ENCODE measurements around the gene SOS1.

DNA sequence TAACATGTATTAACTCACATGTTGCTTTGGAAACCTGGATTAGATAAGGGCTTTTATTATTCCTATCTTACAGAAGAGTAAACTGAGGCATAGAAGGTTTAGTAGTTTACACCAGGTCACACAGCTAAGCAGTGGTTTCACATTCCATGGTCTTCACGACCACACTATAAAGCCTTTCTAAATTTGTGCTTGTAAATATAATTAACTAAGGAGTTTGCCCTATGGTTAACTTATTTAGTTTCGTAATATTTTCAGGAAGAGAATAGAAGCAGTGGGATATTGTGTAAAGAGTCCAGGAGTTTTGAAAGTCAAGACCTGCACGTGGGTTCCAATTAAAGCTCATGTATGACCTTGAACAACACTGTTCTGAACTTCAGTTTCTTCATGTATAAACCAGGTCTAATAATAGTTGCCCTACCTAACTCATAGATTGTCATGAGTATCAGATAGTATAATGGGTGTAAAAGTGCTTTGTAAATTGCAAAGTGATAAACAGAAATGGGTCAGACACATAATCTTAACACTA lies 19.5 kb upstream of the SOS1 start:
- TF ChIP-seq POLR2A (IDR thresholded peaks at IDR 0.05): no peak
- TF ChIP-seq, protein P1, sequence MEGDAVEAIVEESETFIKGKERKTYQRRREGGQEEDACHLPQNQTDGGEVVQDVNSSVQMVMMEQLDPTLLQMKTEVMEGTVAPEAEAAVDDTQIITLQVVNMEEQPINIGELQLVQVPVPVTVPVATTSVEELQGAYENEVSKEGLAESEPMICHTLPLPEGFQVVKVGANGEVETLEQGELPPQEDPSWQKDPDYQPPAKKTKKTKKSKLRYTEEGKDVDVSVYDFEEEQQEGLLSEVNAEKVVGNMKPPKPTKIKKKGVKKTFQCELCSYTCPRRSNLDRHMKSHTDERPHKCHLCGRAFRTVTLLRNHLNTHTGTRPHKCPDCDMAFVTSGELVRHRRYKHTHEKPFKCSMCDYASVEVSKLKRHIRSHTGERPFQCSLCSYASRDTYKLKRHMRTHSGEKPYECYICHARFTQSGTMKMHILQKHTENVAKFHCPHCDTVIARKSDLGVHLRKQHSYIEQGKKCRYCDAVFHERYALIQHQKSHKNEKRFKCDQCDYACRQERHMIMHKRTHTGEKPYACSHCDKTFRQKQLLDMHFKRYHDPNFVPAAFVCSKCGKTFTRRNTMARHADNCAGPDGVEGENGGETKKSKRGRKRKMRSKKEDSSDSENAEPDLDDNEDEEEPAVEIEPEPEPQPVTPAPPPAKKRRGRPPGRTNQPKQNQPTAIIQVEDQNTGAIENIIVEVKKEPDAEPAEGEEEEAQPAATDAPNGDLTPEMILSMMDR (IDR thresholded peaks at IDR 0.05): no peak

Data from uterus (tissue), 2 donors.